ENCODE results near the gene FRMD4A.

Gene FRMD4A

DNA sequence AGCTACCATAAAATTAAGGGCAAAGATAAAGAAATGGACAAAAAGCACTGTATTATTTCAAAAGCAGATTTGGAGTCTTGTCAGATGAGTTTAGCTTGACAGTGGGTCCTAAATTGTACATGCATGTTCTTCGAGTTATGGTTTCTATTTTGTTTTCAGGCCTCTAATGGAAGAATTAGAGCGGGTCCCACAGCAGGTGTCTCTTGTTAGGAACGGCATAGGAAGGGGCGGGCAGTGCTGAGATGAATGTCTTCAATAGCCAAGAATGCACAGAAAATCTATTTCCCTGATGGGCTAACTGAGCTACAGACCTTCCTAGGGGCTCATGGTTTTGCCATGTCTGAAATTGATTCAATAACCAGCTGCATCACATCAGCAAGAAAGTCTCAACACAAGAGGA lies 304.4 kb downstream of the FRMD4A start:
- Mint-ChIP-seq H3K36me3 (ENCODE audit: low read depth) (no peaks in the 10 kb centered on the region), H3K9me3 (no peaks in the 10 kb centered on the region), H3K4me1 (peaks cover 17% of the 10 kb centered on the region), H3K27me3 (peaks cover 17% of the 10 kb centered on the region), H3K4me3 (no peak overlapping the region), H3K27ac (no peak overlapping the region)
- no peak for ATAC-seq
- DNase-seq, result no peak

- H3K4me1 Mint-ChIP-seq, result peaks cover 17% of the 10 kb centered on the region
- H3K9me3 Mint-ChIP-seq, result no peaks in the 10 kb centered on the region
Measured at GRCh38 chr10:14025283-14026189, 305.2 kb downstream of the FRMD4A start.

DNA sequence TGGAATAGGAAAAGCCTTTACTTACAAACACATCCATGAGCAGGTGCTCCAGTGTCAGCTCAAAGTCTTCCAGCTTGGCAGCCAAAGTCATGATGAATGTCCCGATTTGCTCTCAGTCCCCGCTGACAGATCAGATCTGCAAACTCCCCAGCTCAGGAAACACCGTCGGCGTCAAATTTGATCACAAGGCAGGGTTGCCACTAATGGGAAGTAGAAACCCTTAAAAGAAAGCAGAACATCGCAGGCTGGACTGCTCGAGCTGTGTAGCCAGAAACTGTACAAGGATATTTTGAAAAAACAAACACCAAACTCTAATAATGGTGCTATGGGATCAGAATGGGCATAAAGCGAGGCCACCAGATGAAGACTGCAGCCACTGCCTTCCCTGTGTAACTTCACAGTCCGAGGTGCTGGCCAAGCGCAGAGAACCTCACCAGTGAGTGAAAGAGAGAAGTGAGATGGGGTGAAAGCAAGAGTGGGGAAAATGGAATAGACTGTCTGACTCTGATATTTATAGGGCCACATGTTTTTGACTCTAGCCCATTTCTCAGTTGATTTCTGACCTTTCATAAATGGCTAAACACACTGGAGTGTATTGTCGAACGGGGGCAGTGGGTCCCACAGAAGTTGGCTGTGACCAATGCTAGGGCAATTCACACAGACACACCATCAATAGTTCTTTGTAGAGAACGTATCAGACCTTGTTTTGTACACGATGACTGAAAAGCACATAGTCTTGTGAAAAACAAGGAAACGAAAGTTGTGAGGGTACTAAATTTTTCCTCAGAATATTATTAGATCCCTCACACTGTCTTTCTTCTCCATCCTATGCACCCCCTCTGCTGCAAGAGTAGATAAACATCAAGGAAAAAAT lies 306.2 kb downstream of the FRMD4A start:
- ATAC-seq (no peak), DNase-seq (no peak)
- Mint-ChIP-seq H3K4me3 (no peak overlapping the region), H3K27ac (no peak overlapping the region), H3K36me3 (ENCODE audit: low read depth) (no peaks in the 10 kb centered on the region), H3K27me3 (peaks cover 17% of the 10 kb centered on the region), H3K9me3 (no peaks in the 10 kb centered on the region), H3K4me1 (peaks cover 17% of the 10 kb centered on the region)

More at GRCh38 chr10:14025283-14026189, 305.2 kb downstream of the FRMD4A start:
- no peak overlapping the region for H3K27ac Mint-ChIP-seq
- DNase-seq (no peak), ATAC-seq (no peak)
- peaks cover 17% of the 10 kb centered on the region for H3K27me3 Mint-ChIP-seq
- no peak overlapping the region for H3K4me3 Mint-ChIP-seq
- H3K36me3 Mint-ChIP-seq (ENCODE audit: low read depth), result no peaks in the 10 kb centered on the region

DNA sequence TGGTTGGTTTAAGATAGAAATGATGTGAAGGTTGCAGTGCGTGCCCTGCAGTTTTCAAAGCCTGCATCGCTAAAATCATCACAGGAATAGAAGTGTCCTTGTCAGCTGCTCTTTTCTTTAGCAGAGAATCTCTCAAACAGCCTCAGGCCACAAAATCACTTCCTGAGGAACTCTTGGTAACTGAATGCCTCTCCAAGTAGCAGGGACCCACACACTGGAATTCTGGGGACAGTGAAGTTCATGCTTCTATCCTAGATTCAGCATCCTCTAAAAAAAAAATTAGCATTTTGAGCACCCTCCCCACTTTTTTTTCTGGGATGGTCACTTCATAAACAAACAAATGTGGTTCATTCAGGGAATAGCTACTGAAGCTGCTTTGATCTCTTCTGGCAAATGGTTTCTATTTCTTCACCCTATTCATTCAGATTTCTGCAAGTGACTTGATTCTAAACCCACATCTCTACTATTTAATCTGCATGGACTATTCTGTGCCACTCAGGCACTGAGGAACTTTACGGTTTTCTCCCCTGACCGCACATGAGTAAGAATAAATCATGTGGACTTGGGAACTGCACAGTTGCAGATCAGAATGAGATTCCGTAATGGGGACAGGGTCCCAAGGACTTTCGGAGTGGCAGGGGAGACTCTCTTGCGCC lies 306.9 kb downstream of the FRMD4A start:
- Mint-ChIP-seq H3K9me3 (peaks cover 4% of the 10 kb centered on the region), H3K27ac (no peak overlapping the region), H3K27me3 (peaks cover 20% of the 10 kb centered on the region), H3K4me1 (peaks cover 17% of the 10 kb centered on the region), H3K4me3 (no peak overlapping the region), H3K36me3 (ENCODE audit: low read depth) (no peaks in the 10 kb centered on the region)
- ATAC-seq (no peak), DNase-seq (no peak)

DNA sequence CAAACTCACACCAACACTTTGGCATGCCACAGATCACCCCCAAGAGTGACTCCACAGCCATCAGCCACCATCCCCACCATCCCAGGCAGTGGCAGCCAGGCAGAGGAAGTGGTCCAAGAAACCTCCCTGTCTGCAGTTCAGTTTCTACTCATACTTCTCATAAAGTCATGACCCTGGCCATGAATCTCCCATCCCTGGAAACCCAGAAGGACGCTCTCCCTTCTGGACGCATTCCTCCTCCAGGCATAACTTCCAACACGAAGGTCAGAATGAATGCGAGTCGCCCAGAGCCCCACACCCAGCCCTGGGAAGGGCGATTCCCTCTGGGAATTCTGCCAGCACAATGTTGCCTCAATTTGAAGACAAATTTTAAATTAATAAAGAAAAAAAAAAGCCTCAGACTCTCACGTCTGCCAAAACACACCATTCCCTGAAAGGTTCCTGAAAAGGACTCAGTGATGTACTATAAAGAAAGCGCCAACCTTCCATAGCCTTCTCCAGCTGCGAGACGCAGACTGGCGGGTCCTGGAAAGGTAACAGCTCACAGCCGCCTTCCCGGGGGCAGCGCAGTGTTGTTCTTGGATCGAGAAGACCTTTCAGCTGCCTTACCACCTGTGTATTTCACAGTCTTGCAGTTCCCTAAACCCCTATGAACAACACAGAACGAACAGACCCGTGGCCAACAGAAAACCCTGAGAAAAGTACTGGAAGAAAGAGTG lies 307.6 kb downstream of the FRMD4A start:
- Mint-ChIP-seq H3K27ac (no peak overlapping the region), H3K4me3 (no peak overlapping the region), H3K4me1 (peaks cover 17% of the 10 kb centered on the region), H3K36me3 (ENCODE audit: low read depth) (peaks cover 2% of the 10 kb centered on the region), H3K9me3 (peaks cover 9% of the 10 kb centered on the region), H3K27me3 (peaks cover 21% of the 10 kb centered on the region)
- DNase-seq (no peak), ATAC-seq (no peak)

- DNase-seq (no peak), ATAC-seq (no peak)
- no peak overlapping the region for H3K27ac Mint-ChIP-seq
- H3K9me3 Mint-ChIP-seq, result peaks cover 13% of the 10 kb centered on the region
- no peak overlapping the region for H3K4me3 Mint-ChIP-seq
- H3K4me1 Mint-ChIP-seq, result peaks cover 17% of the 10 kb centered on the region
- peaks cover 2% of the 10 kb centered on the region for H3K36me3 Mint-ChIP-seq (ENCODE audit: low read depth)
- H3K27me3 Mint-ChIP-seq, result peaks cover 21% of the 10 kb centered on the region
Measured at GRCh38 chr10:14022052-14022451, 308.7 kb downstream of the FRMD4A start.

GRCh38 chr10:14020037-14020664 lies 310.6 kb downstream of the FRMD4A start:
- peaks cover 2% of the 10 kb centered on the region for H3K36me3 Mint-ChIP-seq (ENCODE audit: low read depth)
- no peak for ATAC-seq
- H3K4me1 Mint-ChIP-seq, result peaks cover 29% of the 10 kb centered on the region
- H3K9me3 Mint-ChIP-seq, result peaks cover 13% of the 10 kb centered on the region
- no peak overlapping the region for H3K27ac Mint-ChIP-seq
- H3K27me3 Mint-ChIP-seq, result peaks cover 16% of the 10 kb centered on the region
- H3K4me3 Mint-ChIP-seq, result no peak overlapping the region
- no peak for DNase-seq

- Mint-ChIP-seq H3K9me3 (peaks cover 13% of the 10 kb centered on the region), H3K4me3 (no peak overlapping the region), H3K36me3 (ENCODE audit: low read depth) (peaks cover 2% of the 10 kb centered on the region), H3K27me3 (peaks cover 12% of the 10 kb centered on the region), H3K4me1 (peaks cover 17% of the 10 kb centered on the region), H3K27ac (no peak overlapping the region)
- ATAC-seq, result no peak
- DNase-seq, result no peak
Measured at GRCh38 chr10:14017467-14017866, 313.3 kb downstream of the FRMD4A start.

GRCh38 chr10:14016931-14017333 lies 313.8 kb downstream of the FRMD4A start:
- Mint-ChIP-seq H3K9me3 (peaks cover 13% of the 10 kb centered on the region), H3K27ac (no peak overlapping the region), H3K27me3 (peaks cover 8% of the 10 kb centered on the region), H3K36me3 (ENCODE audit: low read depth) (peaks cover 2% of the 10 kb centered on the region), H3K4me3 (no peak overlapping the region), H3K4me1 (peaks cover 12% of the 10 kb centered on the region)
- DNase-seq (no peak), ATAC-seq (no peak)

GRCh38 chr10:14016011-14016536 lies 314.6 kb downstream of the FRMD4A start:
- no peak overlapping the region for H3K27ac Mint-ChIP-seq
- no peak overlapping the region for H3K4me3 Mint-ChIP-seq
- peaks cover 8% of the 10 kb centered on the region for H3K27me3 Mint-ChIP-seq
- peaks cover 2% of the 10 kb centered on the region for H3K36me3 Mint-ChIP-seq (ENCODE audit: low read depth)
- peaks cover 12% of the 10 kb centered on the region for H3K4me1 Mint-ChIP-seq
- peaks cover 13% of the 10 kb centered on the region for H3K9me3 Mint-ChIP-seq
- ATAC-seq (no peak), DNase-seq (no peak)

- no peak for ATAC-seq
- no peak overlapping the region for H3K27ac Mint-ChIP-seq
- peaks cover 12% of the 10 kb centered on the region for H3K27me3 Mint-ChIP-seq
- H3K36me3 Mint-ChIP-seq (ENCODE audit: low read depth), result peaks cover 2% of the 10 kb centered on the region
- DNase-seq, result no peak
- H3K4me3 Mint-ChIP-seq, result no peak overlapping the region
- H3K9me3 Mint-ChIP-seq, result peaks cover 13% of the 10 kb centered on the region
- H3K4me1 Mint-ChIP-seq, result peaks cover 25% of the 10 kb centered on the region
Measured at GRCh38 chr10:14014423-14014822, 316.3 kb downstream of the FRMD4A start.

DNA sequence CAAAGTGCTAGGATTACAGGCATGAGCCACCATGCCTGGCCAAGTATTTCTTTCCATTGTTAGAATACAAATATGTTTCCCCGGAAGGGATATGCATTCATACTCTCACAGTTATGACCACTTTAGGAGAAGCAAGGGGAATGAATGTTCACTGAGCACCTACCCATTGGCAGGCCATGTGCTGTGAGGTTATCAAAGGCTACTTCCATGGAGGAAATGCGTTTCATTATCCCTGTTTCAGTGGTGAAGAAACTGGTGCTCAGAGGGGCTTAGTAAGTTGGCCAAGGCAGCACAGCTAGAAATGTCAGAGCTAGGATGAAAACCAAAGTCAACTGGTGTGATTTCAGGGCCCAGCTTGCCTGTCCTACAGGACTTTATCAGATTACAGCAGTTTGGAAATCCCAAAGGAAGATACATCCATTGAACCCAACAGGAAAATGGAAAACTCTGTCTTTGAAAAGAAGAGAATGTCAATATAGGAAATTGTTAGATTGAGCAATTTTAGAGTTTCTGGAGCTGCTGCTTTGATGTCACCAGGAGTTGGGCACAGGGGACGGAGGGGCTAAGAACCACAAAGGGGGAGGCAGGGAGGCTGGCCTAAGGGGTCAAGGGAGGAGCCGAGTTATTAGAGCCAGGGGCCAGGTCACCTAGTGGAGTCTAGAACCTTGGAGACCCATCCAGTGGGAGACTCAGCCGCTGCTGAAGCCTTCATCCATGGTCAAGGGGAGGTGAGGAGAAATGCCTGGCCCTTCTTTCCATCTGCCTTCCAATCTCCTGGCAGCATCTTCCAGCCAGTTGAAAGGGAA lies 319.8 kb downstream of the FRMD4A start:
- H3K4me3 Mint-ChIP-seq, result no peak overlapping the region

DNA sequence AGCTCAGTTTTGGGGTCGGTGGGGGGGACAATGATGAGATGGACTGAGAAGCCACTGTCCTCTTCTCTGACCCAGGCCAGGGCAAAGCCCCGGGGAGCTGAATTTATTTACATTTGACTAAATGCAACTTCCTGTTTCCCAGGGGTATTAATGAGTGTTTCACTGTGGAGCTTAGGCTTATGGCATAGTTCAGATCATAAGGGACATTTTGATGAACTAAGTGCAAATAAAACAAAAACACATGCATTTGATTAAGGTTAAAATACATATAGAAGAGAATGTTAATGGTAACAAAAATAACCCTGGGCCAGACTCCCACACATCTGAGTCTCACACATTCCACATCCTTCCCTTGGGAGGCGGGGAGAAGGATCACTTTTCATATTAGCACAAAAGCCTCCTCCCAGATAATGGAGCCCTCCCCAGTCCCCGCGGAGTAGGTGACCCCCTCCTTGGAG lies 320.6 kb downstream of the FRMD4A start:
- ATAC-seq, result no peak
- Mint-ChIP-seq H3K4me1 (peaks cover 35% of the 10 kb centered on the region), H3K27me3 (peaks cover 14% of the 10 kb centered on the region), H3K4me3 (peak overlapping the region; percentile 78), H3K9me3 (no peaks in the 10 kb centered on the region), H3K36me3 (ENCODE audit: low read depth) (no peaks in the 10 kb centered on the region), H3K27ac (peak overlapping the region; percentile 91)
- DNase-seq, result no peak

More for the DNA sequence above, 319.8 kb downstream of the FRMD4A start:
- DNase-seq, result no peak
- peaks cover 41% of the 10 kb centered on the region for H3K4me1 Mint-ChIP-seq
- no peak for ATAC-seq
- H3K27me3 Mint-ChIP-seq, result peaks cover 12% of the 10 kb centered on the region
- no peaks in the 10 kb centered on the region for H3K9me3 Mint-ChIP-seq
- H3K27ac Mint-ChIP-seq, result no peak overlapping the region
- no peaks in the 10 kb centered on the region for H3K36me3 Mint-ChIP-seq (ENCODE audit: low read depth)
